H9 (cell line): ENCODE measurements around the gene SH3PXD2B. TPM values are rescaled to one million over a fixed set of nuclear protein-coding genes. Genes with fewer than 3 reads are reported as not detected.

ENCODE experiments used
- DNase-seq: peaks from one replicate; pipeline ENCODE4 v3.0.0-alpha.2; 2017
- H2AFZ ChIP-seq: one replicate; pipeline ENCODE4 v1.6.1; 2013; ENCODE audit warnings: mild to moderate bottlenecking, low read length, control low read depth, moderate library complexity
- H2AK5ac ChIP-seq: 2 replicates; pipeline ENCODE4 v1.6.1; 2013; ENCODE audit warnings: low read length, control low read depth, mixed read lengths; ENCODE audit not compliant: insufficient read length
- H2BK120ac ChIP-seq: one replicate; pipeline ENCODE4 v1.6.1; 2013; ENCODE audit warnings: low read depth, mild to moderate bottlenecking, low read length, control low read depth, inconsistent platforms; ENCODE audit not compliant: poor library complexity, severe bottlenecking
- H2BK12ac ChIP-seq: 2 replicates; pipeline ENCODE4 v1.6.1; 2013; ENCODE audit warnings: low read length, control low read depth, mixed read lengths, low read depth; ENCODE audit not compliant: insufficient read length
- H2BK15ac ChIP-seq: 2 replicates; pipeline ENCODE4 v1.6.1; 2013; ENCODE audit warnings: low read depth, low read length, control low read depth
- H2BK20ac ChIP-seq: one replicate; pipeline ENCODE4 v1.6.1; 2013; ENCODE audit warnings: low read depth, mild to moderate bottlenecking, low read length, control low read depth, inconsistent platforms; ENCODE audit not compliant: poor library complexity, severe bottlenecking
- H2BK5ac ChIP-seq: 2 replicates; pipeline ENCODE4 v1.6.1; 2013; ENCODE audit warnings: low read length, control low read depth, mixed read lengths; ENCODE audit not compliant: insufficient read length
- H3K14ac ChIP-seq: 2 replicates; pipeline ENCODE4 v1.6.1; 2013; ENCODE audit warnings: low read length, control low read depth; ENCODE audit not compliant: insufficient read depth
- H3K18ac ChIP-seq: 2 replicates; pipeline ENCODE4 v1.6.1; 2013; ENCODE audit warnings: low read depth, mild to moderate bottlenecking, mixed read lengths, low read length, control low read depth; ENCODE audit not compliant: insufficient read length
- H3K23ac ChIP-seq: 2 replicates; pipeline ENCODE4 v1.6.1; 2013; ENCODE audit warnings: low read length, control low read depth, mixed read lengths, low read depth; ENCODE audit not compliant: insufficient read length
- H3K23me2 ChIP-seq: 2 replicates; pipeline ENCODE4 v1.6.1; 2013; ENCODE audit warnings: low read depth, mild to moderate bottlenecking, mixed read lengths, low read length, control low read depth; ENCODE audit not compliant: insufficient read length, poor library complexity, severe bottlenecking
- H3K27ac ChIP-seq: 2 replicates; pipeline ENCODE4 v1.5.1; 2013; ENCODE audit warnings: low read length, control low read depth, mixed read lengths, low read depth; ENCODE audit not compliant: insufficient read length
- H3K27me3 ChIP-seq: 2 replicates; pipeline ENCODE4 v1.6.1; 2013; ENCODE audit warnings: low read length, control low read depth, inconsistent platforms; ENCODE audit not compliant: insufficient read depth
- H3K4ac ChIP-seq: 2 replicates; pipeline ENCODE4 v1.6.1; 2013; ENCODE audit warnings: low read depth, mild to moderate bottlenecking, control low read depth, inconsistent platforms, low read length, moderate library complexity
- H3K4me1 ChIP-seq: 2 replicates; pipeline ENCODE4 v1.6.1; 2013; ENCODE audit warnings: low read length, control low read depth, inconsistent platforms; ENCODE audit not compliant: insufficient read depth
- H3K4me2 ChIP-seq: 2 replicates; pipeline ENCODE4 v1.6.1; 2013; ENCODE audit warnings: low read length, control low read depth, mixed read lengths; ENCODE audit not compliant: insufficient read length, insufficient read depth
- H3K56ac ChIP-seq: 2 replicates; pipeline ENCODE4 v1.6.1; 2013; ENCODE audit warnings: low read depth, mild to moderate bottlenecking, mixed read lengths, low read length, control low read depth; ENCODE audit not compliant: insufficient read length
- H3K79me1 ChIP-seq: 2 replicates; pipeline ENCODE4 v1.6.1; 2013; ENCODE audit warnings: low read depth, mild to moderate bottlenecking, moderate library complexity, low read length, control low read depth, inconsistent platforms; ENCODE audit not compliant: insufficient read depth, poor library complexity, severe bottlenecking
- H3K79me2 ChIP-seq: 2 replicates; pipeline ENCODE4 v1.6.1; 2013; ENCODE audit warnings: low read length, control low read depth, inconsistent platforms; ENCODE audit not compliant: insufficient read depth
- H3K9ac ChIP-seq: 2 replicates; pipeline ENCODE4 v1.6.1; 2013; ENCODE audit warnings: low read length, control low read depth, mixed read lengths; ENCODE audit not compliant: insufficient read length; ENCODE audit errors: extremely low read depth
- H3K9me3 ChIP-seq: one replicate; pipeline ENCODE4 v1.6.1; 2013; ENCODE audit warnings: low read depth, low read length, inconsistent platforms; ENCODE audit not compliant: control insufficient read depth
- H3T11ph ChIP-seq: one replicate; pipeline ENCODE4 v1.6.1; 2013; ENCODE audit warnings: mild to moderate bottlenecking, low read length, control low read depth, inconsistent platforms
- H4K20me1 ChIP-seq: one replicate; pipeline ENCODE4 v1.6.1; 2013; ENCODE audit not compliant: control insufficient read depth, insufficient read length, insufficient read depth
- H4K5ac ChIP-seq: 2 replicates; pipeline ENCODE4 v1.6.1; 2013; ENCODE audit warnings: low read depth, mild to moderate bottlenecking, mixed read lengths, low read length, control low read depth; ENCODE audit not compliant: insufficient read length
- H4K8ac ChIP-seq: replicated peaks from 2 replicates; pipeline ENCODE4 v1.6.1; 2013; ENCODE audit warnings: low read length, control low read depth, mixed read lengths, low read depth; ENCODE audit not compliant: insufficient read length
- H4K91ac ChIP-seq: 2 replicates; pipeline ENCODE4 v1.6.1; 2013; ENCODE audit warnings: low read depth, mild to moderate bottlenecking, moderate library complexity, mixed read lengths, low read length, control low read depth; ENCODE audit not compliant: insufficient read length
- H3K27ac Mint-ChIP-seq, 3 experiments: 2 replicates in 2 of 3; 3 replicates in 1 of 3; pipeline ENCODE4 v1.8.0; 2020 to 2021; ENCODE audit warnings: mixed read lengths in 3 of 3, mild to moderate bottlenecking in 1 of 3, moderate library complexity in 1 of 3
- H3K27me3 Mint-ChIP-seq: 2 replicates; pipeline ENCODE4 v1.8.0; 2021; ENCODE audit warnings: low read depth, mild to moderate bottlenecking, moderate library complexity, mixed read lengths
- H3K36me3 Mint-ChIP-seq, 3 experiments: 2 replicates in 2 of 3; 3 replicates in 1 of 3; pipeline ENCODE4 v1.8.0; 2020 to 2021; ENCODE audit warnings: low read depth in 3 of 3, mixed read lengths in 3 of 3; ENCODE audit not compliant: insufficient read depth in 1 of 3
- H3K4me1 Mint-ChIP-seq, 2 experiments: 2 replicates each; pipeline ENCODE4 v1.8.0; 2020; ENCODE audit warnings: mixed read lengths in 2 of 2
- H3K4me3 Mint-ChIP-seq, 2 experiments: 2 replicates in 1 of 2; 3 replicates in 1 of 2; pipeline ENCODE4 v1.8.0; 2020 to 2021; ENCODE audit warnings: mild to moderate bottlenecking in 2 of 2, mixed read lengths in 2 of 2, moderate library complexity in 1 of 2
- H3K9me3 Mint-ChIP-seq, 2 experiments: 2 replicates in 1 of 2; 3 replicates in 1 of 2; pipeline ENCODE4 v1.8.0; 2020; ENCODE audit warnings: mild to moderate bottlenecking in 2 of 2, mixed read lengths in 2 of 2, moderate library complexity in 1 of 2
- WGBS: extraction: QIAGEN DNeasy Blood & Tissue Kit; methylation state at CpG from one replicate; pipeline ENCODE4 v1.1.7; 2013; ENCODE audit warnings: missing lambda C conversion rate, low lambda C conversion rate, mixed read lengths; ENCODE audit not compliant: insufficient read length; ENCODE audit errors: extremely low coverage; 5-methylcytosine and 5-hydroxymethylcytosine counted together
- total RNA-seq: library from RNA; stranded (reverse); gene quantifications from 2 replicates; pipeline ENCODE4 v1.2.1, GENCODE V29; 2021
- TF ChIP-seq, protein P1 (sequence below): fragments of 200-600 bp; sonication (generic); conservative IDR thresholded peaks from 3 replicates; pipeline ENCODE4 v1.8.0; 2021; ENCODE audit warnings: antibody characterized with exemption, mild to moderate bottlenecking

SH3PXD2B gene
- total RNA-seq, 1 experiment from 2014 or later: 49.0 TPM

DNA sequence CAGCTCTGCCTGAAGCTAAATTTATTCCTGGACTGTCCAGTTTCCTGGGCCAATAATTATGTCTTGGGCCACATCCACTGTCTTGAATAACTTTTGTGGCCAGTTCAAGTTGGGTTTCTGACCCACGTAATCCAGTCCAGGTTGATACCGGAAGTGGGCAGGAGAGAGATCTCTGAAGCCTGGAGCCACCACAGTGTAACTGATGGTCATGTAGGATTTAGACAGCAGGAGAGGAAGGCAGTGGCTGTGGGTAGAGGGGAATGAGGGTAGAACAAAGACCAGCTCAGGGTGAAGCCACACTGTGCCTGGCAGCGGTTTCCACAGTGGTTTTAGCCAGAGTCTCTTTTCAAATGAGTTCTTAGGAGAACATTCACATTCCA, 30.2 kb downstream of the SH3PXD2B start:
- peaks cover 21 to 49% (median 35%) of the 10 kb centered on the region in 3 experiments for H3K36me3 Mint-ChIP-seq
- Histone ChIP-seq H3K23ac (no peak overlapping the region), H2BK120ac (no peak overlapping the region), H2BK15ac (no peak overlapping the region), H3K4me1 (no peaks in the 10 kb centered on the region), H2AK5ac (no peak overlapping the region), H3K79me1 (peaks cover 7% of the 10 kb centered on the region), H3K27ac (no peak overlapping the region), H3K9ac (no peak overlapping the region), H4K91ac (no peak overlapping the region), H3K79me2 (peaks cover 5% of the 10 kb centered on the region; the same call in 1 of the 2 replicates), H2AFZ (no peak overlapping the region), H3K56ac (no peak overlapping the region), H3K27me3 (no peaks in the 10 kb centered on the region), H3T11ph (no peak overlapping the region), H3K4me2 (no peak overlapping the region), H4K20me1 (peaks cover 2% of the 10 kb centered on the region), H2BK5ac (no peak overlapping the region), H3K9me3 (no peaks in the 10 kb centered on the region), H4K8ac (no peak overlapping the region), H4K5ac (no peak overlapping the region), H3K18ac (no peak overlapping the region), H2BK12ac (no peak overlapping the region), H3K14ac (no peak overlapping the region), H3K4ac (no peak overlapping the region), H2BK20ac (no peak overlapping the region), H3K23me2 (no peaks in the 10 kb centered on the region)
- no CpG with 5 or more reads among the region's 3 CpGs for WGBS
- TF ChIP-seq, protein P1, sequence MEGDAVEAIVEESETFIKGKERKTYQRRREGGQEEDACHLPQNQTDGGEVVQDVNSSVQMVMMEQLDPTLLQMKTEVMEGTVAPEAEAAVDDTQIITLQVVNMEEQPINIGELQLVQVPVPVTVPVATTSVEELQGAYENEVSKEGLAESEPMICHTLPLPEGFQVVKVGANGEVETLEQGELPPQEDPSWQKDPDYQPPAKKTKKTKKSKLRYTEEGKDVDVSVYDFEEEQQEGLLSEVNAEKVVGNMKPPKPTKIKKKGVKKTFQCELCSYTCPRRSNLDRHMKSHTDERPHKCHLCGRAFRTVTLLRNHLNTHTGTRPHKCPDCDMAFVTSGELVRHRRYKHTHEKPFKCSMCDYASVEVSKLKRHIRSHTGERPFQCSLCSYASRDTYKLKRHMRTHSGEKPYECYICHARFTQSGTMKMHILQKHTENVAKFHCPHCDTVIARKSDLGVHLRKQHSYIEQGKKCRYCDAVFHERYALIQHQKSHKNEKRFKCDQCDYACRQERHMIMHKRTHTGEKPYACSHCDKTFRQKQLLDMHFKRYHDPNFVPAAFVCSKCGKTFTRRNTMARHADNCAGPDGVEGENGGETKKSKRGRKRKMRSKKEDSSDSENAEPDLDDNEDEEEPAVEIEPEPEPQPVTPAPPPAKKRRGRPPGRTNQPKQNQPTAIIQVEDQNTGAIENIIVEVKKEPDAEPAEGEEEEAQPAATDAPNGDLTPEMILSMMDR: no peak
- H3K4me3 Mint-ChIP-seq: no peak overlapping the region
- no peak for DNase-seq
- no peaks in the 10 kb centered on the region for H3K27me3 Mint-ChIP-seq
- H3K27ac Mint-ChIP-seq: no peak overlapping the region; a peak in 2 of 7 replicates
- H3K4me1 Mint-ChIP-seq: peaks cover 12 to 20% of the 10 kb centered on the region in 2 experiments
- no peaks in the 10 kb centered on the region; a peak in 1 of 5 replicates for H3K9me3 Mint-ChIP-seq
